GM18868 (cell line): Measurements from ENCODE around the gene UNK.
"Not testable (repeated sequence)": the region's sequence is repeated elsewhere in the genome, so short reads cannot be mapped to it uniquely, and the experiment has no call there.

Experiments used
- ATAC-seq: cut with Tn5 transposase; IDR thresholded peaks from one replicate; pipeline ENCODE4 v1.9.1; 2021; ENCODE audit warnings: mild to moderate bottlenecking, moderate library complexity; ENCODE audit not compliant: unreplicated experiment

UNK gene

GRCh38 chr17:75795820-75796607 is 11.4 kb downstream of the UNK start:
- ATAC-seq, result no peak

GRCh38 chr17:75799402-75799801 is 14.8 kb downstream of the UNK start:
- no peak for ATAC-seq

- no peak for ATAC-seq
Observed at GRCh38 chr17:75803883-75804282, 19.3 kb downstream of the UNK start.

- no peak for ATAC-seq
Observed at GRCh38 chr17:75806822-75807500, 22.4 kb downstream of the UNK start.

- ATAC-seq, result no peak
Observed at GRCh38 chr17:75807861-75808260, 23.3 kb downstream of the UNK start.

- ATAC-seq, result no peak
Observed at GRCh38 chr17:75808549-75808904, 23.9 kb downstream of the UNK start.

- peak; percentile 75 for ATAC-seq
Observed at GRCh38 chr17:75808905-75809621, 24.5 kb downstream of the UNK start.

GRCh38 chr17:75809631-75810111 is 25.1 kb downstream of the UNK start:
- no peak for ATAC-seq

- ATAC-seq, result no peak
Observed at GRCh38 chr17:75810216-75810615, 25.6 kb downstream of the UNK start.

GRCh38 chr17:75810756-75811155 is 26.1 kb downstream of the UNK start:
- not testable (repeated sequence) for ATAC-seq

- ATAC-seq, result no peak
Observed at GRCh38 chr17:75811174-75811573, 26.6 kb downstream of the UNK start.

- ATAC-seq, result no peak
Observed at GRCh38 chr17:75812096-75813013, 27.7 kb downstream of the UNK start.

- no peak for ATAC-seq
Observed at GRCh38 chr17:75813081-75814020, 28.7 kb downstream of the UNK start.

- ATAC-seq, result no peak
Observed at GRCh38 chr17:75814021-75814395, 29.4 kb downstream of the UNK start.

- no peak for ATAC-seq
Observed at GRCh38 chr17:75814900-75815373, 30.3 kb downstream of the UNK start.

GRCh38 chr17:75815399-75815798 is 30.8 kb downstream of the UNK start:
- ATAC-seq, result no peak

GRCh38 chr17:75816693-75817092 is 32.1 kb downstream of the UNK start:
- no peak for ATAC-seq

- no peak for ATAC-seq
Observed at GRCh38 chr17:75817571-75817970, 33.0 kb downstream of the UNK start.

GRCh38 chr17:75818326-75818885 is 33.8 kb downstream of the UNK start:
- ATAC-seq, result no peak
